AG04450 (cell line): ENCODE measurements around the gene THOC2. TPM values are rescaled to one million over a fixed set of nuclear protein-coding genes. Genes with fewer than 3 reads are reported as not detected.
"Not testable (repeated sequence)": the region's sequence is repeated elsewhere in the genome, so short reads cannot be mapped to it uniquely, and the experiment has no call there.

ENCODE experiments used
- CTCF ChIA-PET: fragments of 300-600, 350-600 bp; formaldehyde crosslinking; extraction: SDS; loops from one replicate; lab custom pipeline; 2022; ENCODE audit warnings: antibody characterized with exemption, inconsistent platforms; lab: Charles Lee
- POLR2A ChIA-PET: fragments of 350-600 bp; formaldehyde crosslinking; extraction: SDS; loops from one replicate; lab custom pipeline; 2021; ENCODE audit warnings: antibody characterized with exemption, inconsistent platforms; lab: Yijun Ruan, JAX
- DNase-seq: peaks from one replicate; pipeline ENCODE4 v3.0.0-alpha.2; 2011; ENCODE audit warnings: low read depth, low spot score
- H3K27ac ChIP-seq: one replicate; pipeline ENCODE4 v1.5.1; 2012; ENCODE audit warnings: low read depth, low read length, control low read depth
- H3K27me3 ChIP-seq: one replicate; pipeline ENCODE4 v1.6.0; 2012; ENCODE audit warnings: low read length; ENCODE audit not compliant: control insufficient read depth, insufficient read depth
- H3K4me3 ChIP-seq: 2 replicates; pipeline ENCODE4 v1.5.1; 2011; ENCODE audit warnings: mild to moderate bottlenecking, low read depth, low read length, control low read depth
- H3K9me3 ChIP-seq: 2 replicates; pipeline ENCODE4 v1.5.1; 2012; ENCODE audit warnings: low read length; ENCODE audit not compliant: control insufficient read depth, insufficient read depth
- CTCF ChIP-seq: IDR thresholded peaks from 2 replicates; pipeline ENCODE4 v1.5.1; 2011; ENCODE audit warnings: low read depth, low read length, control low read depth, inconsistent platforms
- polyA minus RNA-seq: library from RNA; depleted of rRNA, polyadenylated mRNA; stranded (reverse); fragments of >200 nt; gene quantifications from 2 replicates; pipeline ENCODE4 v1.2.3, GENCODE V29; 2011; rRNA and poly(A)+ RNA removed
- polyA plus RNA-seq: library from polyadenylated mRNA; depleted of rRNA; stranded (reverse); fragments of >200 nt; gene quantifications from 2 replicates; pipeline ENCODE4 v1.2.3, GENCODE V29; 2011; rRNA removed

The THOC2 gene
- polyA plus RNA-seq (55.4 and 91.2 TPM in 2 replicates), polyA minus RNA-seq (23.5 and 51.4 TPM in 2 replicates)

- ChIA-PET POLR2A (interaction anchor here (0.7 kb wide), 2 partner anchors 13 to 84 kb away, joined by 3 read pairs; no protein-coding TSS in a partner anchor), CTCF (interaction anchor here (0.6 to 1.4 kb wide), 5 partner anchors 15 to 100 kb away, joined by 3 to 4 read pairs (median 3); no protein-coding TSS in a partner anchor)
- Histone ChIP-seq H3K9me3 (no peaks in the 10 kb centered on the region), H3K27me3 (no peaks in the 10 kb centered on the region), H3K27ac (peak within 1 kb of the TSS; percentile 68), H3K4me3 (peak within 1 kb of the TSS; percentile 76)
- peak; percentile 46 for TF ChIP-seq CTCF
- DNase-seq = peak; percentile 61
These were observed at the start of gene THOC2 for GRCh38 chrX:123732670-123733363. THOC2 (minus strand) TSS chrX:123733052; CDS start chrX:123733022, 30 bp downstream.

- H3K4me3 ChIP-seq, H3K27me3 ChIP-seq, H3K27ac ChIP-seq, DNase-seq, H3K9me3 ChIP-seq, POLR2A ChIA-PET, CTCF ChIA-PET: not testable (repeated sequence)
These were observed 48.9 kb upstream of the THOC2 start for GRCh38 chrX:123781786-123782185.

GRCh38 chrX:123779908-123780396 lies 47.1 kb upstream of the THOC2 start:
- ChIA-PET CTCF (interaction anchor here (1.2 kb wide), 1 partner anchor 105 kb away, joined by 3 read pairs; no protein-coding TSS in a partner anchor), POLR2A (no interaction called here)
- TF ChIP-seq CTCF = no peak
- Histone ChIP-seq H3K9me3 (no peaks in the 10 kb centered on the region), H3K27ac (no peak overlapping the region), H3K4me3 (no peak overlapping the region), H3K27me3 (no peaks in the 10 kb centered on the region)
- no peak for DNase-seq

GRCh38 chrX:123773258-123773988 lies 40.6 kb upstream of the THOC2 start:
- no peak overlapping the region for H3K4me3 ChIP-seq
- TF ChIP-seq CTCF = no peak
- ChIA-PET CTCF (no interaction called here), POLR2A (no interaction called here)
- H3K9me3 ChIP-seq = no peaks in the 10 kb centered on the region
- DNase-seq = no peak
- no peaks in the 10 kb centered on the region for H3K27me3 ChIP-seq
- no peak overlapping the region for H3K27ac ChIP-seq

GRCh38 chrX:123771449-123772064 lies 38.7 kb upstream of the THOC2 start:
- Histone ChIP-seq H3K9me3 (no peaks in the 10 kb centered on the region), H3K27me3 (no peaks in the 10 kb centered on the region), H3K27ac (no peak overlapping the region), H3K4me3 (no peak overlapping the region)
- no peak for TF ChIP-seq CTCF
- ChIA-PET CTCF (interaction anchor here (0.7 kb wide), 1 partner anchor 186 kb away, joined by 3 read pairs; no protein-coding TSS in a partner anchor), POLR2A (no interaction called here)
- no peak for DNase-seq
